Measurements from ENCODE around the gene KLRF1.

Gene KLRF1

DNA sequence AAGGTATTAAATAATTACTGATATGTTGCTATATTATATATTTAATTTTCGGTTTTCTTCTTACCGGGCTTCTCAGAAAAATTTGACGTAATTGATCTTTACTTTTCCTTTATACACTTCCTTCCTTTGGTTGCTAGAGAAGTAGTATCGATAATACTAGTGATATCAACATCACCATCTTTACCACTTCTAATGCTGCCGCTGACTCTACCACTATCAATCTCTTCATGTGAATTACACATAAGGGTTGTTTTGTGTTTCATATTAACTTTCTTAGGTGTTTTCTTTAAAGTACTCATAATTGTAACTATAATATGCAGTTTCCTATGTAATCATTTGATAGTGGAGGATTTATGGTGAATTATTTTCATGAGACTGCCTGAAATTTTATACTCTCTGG, 30.9 kb upstream of the KLRF1 start:
- TF ChIP-seq, protein P1, sequence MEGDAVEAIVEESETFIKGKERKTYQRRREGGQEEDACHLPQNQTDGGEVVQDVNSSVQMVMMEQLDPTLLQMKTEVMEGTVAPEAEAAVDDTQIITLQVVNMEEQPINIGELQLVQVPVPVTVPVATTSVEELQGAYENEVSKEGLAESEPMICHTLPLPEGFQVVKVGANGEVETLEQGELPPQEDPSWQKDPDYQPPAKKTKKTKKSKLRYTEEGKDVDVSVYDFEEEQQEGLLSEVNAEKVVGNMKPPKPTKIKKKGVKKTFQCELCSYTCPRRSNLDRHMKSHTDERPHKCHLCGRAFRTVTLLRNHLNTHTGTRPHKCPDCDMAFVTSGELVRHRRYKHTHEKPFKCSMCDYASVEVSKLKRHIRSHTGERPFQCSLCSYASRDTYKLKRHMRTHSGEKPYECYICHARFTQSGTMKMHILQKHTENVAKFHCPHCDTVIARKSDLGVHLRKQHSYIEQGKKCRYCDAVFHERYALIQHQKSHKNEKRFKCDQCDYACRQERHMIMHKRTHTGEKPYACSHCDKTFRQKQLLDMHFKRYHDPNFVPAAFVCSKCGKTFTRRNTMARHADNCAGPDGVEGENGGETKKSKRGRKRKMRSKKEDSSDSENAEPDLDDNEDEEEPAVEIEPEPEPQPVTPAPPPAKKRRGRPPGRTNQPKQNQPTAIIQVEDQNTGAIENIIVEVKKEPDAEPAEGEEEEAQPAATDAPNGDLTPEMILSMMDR (IDR thresholded peaks at IDR 0.05; ENCODE audit: control insufficient read depth, insufficient read depth, low read depth, low read length, missing control alignments): no peak
- no peak for DNase-seq (ENCODE audit: low read depth)
- H3K4me3 ChIP-seq (ENCODE audit: control insufficient read depth, low read depth, low read length): no peak overlapping the region

DNA sequence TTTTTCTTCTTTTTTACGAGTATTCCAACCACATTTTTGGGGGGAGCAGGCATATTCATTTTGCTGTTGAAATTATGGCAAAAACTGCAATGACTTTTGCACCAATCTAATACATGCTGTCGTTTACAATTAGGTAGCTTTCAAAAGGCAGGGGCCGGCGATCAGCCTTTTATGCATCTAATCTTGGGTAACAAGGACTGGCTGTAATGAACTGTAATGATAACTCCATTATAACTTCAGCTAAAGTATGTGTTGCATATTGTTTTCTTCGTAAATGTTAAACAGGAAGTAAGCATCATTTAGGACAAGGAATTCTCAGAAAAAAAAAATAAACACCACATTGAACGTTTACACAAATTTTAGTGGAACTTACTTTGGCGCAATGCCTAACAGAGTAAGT, 30.3 kb upstream of the KLRF1 start:
- no peak overlapping the region for H3K4me3 ChIP-seq (ENCODE audit: control insufficient read depth, low read depth, low read length)
- TF ChIP-seq, protein P1 (IDR thresholded peaks at IDR 0.05; ENCODE audit: control insufficient read depth, insufficient read depth, low read depth, low read length, missing control alignments): no peak
- DNase-seq (ENCODE audit: low read depth): no peak

DNA sequence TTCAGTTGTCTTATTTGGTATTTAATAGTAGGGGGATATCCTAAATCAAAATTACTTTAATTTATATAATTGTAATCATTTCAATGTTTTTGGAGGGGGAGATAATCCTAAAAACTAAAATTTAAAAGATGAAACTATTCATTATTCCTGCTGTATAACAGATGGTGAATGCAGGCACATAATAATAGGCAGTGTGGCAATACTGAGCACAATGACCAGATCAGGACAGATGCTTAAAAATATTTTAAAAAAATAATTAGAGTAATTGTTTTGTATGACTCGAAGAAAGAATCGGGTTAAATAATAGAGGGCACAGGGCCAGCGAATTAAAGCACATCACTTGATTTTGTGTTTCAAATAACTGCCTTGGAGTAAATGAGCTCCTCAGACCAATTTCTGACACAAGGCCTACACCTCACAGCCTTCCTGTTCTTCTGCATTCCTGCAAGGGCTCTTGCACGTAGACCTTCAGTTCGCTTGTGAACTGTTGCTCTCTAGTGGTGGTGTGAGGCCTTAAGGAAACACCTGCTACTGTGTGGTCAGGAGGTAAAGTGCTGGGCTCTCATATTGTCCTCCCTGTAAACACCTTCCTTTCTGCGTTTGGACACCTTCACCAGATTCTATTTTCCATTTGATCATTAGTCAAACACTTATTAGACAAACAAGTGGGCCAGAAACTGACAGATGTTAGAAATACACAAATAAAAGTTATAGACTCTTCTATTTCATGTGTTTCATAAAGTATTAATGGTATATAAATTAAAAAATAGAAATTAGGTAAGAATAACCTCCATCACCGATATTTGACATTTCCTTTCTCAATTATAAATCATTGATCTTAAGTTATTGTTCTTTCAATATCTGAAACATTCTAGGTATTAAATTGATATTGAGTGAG, 29.3 kb upstream of the KLRF1 start:
- H3K4me3 ChIP-seq (ENCODE audit: control insufficient read depth, low read depth, low read length): no peak overlapping the region
- TF ChIP-seq, protein P1 (IDR thresholded peaks at IDR 0.05; ENCODE audit: control insufficient read depth, insufficient read depth, low read depth, low read length, missing control alignments): peak; percentile 53
- no peak for DNase-seq (ENCODE audit: low read depth)

DNA sequence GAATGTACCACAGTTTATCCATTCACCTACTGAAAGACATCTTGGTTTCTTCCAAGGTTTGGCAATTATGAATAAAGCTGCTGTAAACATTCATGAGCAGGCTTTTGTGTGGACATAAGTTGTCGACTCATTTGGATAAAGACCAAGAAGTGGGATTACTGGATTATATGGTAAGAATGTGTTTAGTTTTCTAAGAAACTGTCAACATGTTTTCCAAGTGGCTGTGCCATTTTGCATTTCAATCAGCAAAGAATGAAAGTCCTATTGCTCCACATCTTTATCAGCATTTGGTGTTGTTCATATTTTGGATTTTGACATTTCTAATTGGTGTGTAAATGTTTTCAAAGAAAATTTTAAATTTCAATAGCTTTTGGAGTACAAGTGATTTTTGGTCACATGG, 27.3 kb upstream of the KLRF1 start:
- DNase-seq (ENCODE audit: low read depth): no peak

DNA sequence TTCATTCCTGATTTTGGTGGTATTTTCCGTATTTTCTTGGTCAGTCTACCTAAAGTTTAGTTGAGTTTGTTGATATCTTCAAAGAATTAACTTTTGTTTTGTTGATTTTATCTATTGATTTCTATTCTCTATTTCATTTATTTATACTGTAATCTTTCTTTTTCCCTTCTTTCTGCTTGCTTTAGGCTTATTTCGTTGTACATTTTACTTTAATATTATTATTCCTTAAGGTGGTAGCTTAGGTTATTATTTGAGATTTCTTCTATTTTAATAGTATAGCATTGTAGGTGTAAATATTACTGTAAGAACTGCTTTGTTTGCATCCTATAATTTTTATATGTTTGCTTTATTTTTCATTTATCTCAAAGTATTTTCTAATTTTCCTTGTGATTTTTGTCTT, 21.4 kb upstream of the KLRF1 start:
- DNase-seq (ENCODE audit: low read depth): no peak
- no peak overlapping the region for H3K4me3 ChIP-seq (ENCODE audit: control insufficient read depth, low read depth, low read length)
- TF ChIP-seq, protein P1 (IDR thresholded peaks at IDR 0.05; ENCODE audit: control insufficient read depth, insufficient read depth, low read depth, low read length, missing control alignments): no peak

More for the DNA sequence above, 27.3 kb upstream of the KLRF1 start:
- H3K4me3 ChIP-seq (ENCODE audit: control insufficient read depth, low read depth, low read length): no peak overlapping the region
- TF ChIP-seq, protein P1 (IDR thresholded peaks at IDR 0.05; ENCODE audit: control insufficient read depth, insufficient read depth, low read depth, low read length, missing control alignments): no peak

DNA sequence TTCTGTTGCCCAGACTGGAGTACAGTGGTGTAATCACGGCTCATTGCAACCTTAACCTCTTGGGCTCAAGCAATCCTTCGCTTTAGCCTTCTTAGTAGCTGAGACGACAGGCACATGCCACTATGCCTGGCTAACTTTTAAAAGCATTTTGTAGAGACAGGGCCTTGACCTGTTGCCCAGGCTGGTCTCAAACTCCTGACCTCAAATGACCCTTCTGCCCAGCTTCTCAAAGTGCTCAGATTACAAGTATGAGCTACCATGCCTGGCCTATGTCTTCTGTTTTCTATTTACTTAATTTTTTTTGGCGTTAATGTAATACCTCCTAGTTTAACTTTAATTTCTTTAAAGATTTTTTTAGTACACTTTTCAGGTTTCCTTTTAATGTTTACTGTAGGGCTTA, 20.6 kb upstream of the KLRF1 start:
- TF ChIP-seq, protein P1 (IDR thresholded peaks at IDR 0.05; ENCODE audit: control insufficient read depth, insufficient read depth, low read depth, low read length, missing control alignments): no peak

More for the DNA sequence above, 20.6 kb upstream of the KLRF1 start:
- DNase-seq (ENCODE audit: low read depth): no peak
- no peak overlapping the region for H3K4me3 ChIP-seq (ENCODE audit: control insufficient read depth, low read depth, low read length)
